Stimulated activated CD4-positive, alpha-beta T cell treated with anti-CD3 and anti-CD28 coated beads, Interleukin-15, amount 100 ng/mL, for 48 hours (primary cell): Measurements from ENCODE around the gene ZNRF3.
"Not testable (repeated sequence)": the region's sequence is repeated elsewhere in the genome, so short reads cannot be mapped to it uniquely, and the experiment has no call there.

Source experiments
- DNase-seq, 2 donors: peaks; one replicate each; pipeline ENCODE4 v3.0.0-alpha.2; 2020; ENCODE audit warnings: low read depth in 2 of 2

ZNRF3 gene

DNA sequence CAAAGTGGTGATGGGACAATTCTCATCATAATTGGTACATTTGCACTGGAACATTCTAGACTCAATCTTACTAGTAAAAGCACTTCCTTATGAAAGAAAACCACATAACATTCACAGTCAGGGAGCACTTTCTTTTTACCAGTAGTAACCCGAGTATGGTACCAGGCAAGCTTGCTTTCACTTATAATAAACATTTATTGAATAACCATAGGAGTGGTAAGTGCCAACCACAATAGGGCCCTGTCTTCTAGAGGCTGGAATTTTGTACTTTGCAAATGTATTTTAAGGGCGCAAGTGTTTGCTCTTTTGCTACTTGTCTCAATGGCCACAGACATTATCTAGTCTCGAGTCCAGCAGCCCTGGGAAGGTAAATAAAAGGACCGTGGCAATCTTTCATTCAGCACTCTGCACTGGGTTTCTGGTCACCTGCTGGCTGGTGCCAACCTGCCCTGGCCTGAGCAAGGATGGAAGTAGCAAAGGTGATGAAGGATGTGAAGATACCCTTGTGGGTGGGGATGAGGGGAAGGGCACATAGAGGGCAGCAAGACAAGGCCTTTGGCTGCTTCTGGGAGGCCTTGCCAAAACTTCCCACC lies 154.1 kb downstream of the ZNRF3 start:
- DNase-seq, result no peak

DNA sequence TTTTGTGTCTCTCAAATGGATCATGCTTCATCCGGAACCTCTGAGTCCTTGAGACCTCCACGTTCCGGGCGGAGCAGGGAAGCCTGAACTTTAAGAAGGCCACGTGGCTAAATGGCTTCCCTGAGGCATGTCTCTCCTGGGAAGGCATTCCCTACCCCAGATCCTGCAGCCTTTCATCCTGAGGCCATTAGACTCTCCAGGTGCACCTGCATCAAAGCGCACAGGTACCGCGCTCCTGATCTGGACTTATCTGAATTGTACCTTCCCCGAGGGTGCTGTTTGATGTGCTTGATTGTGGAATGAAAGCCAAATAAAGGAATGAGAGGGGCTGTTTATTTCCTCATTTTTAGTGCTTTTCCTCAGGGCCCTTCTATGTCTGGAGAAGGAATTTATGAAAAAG lies 155.8 kb downstream of the ZNRF3 start:
- DNase-seq, result no peak

DNA sequence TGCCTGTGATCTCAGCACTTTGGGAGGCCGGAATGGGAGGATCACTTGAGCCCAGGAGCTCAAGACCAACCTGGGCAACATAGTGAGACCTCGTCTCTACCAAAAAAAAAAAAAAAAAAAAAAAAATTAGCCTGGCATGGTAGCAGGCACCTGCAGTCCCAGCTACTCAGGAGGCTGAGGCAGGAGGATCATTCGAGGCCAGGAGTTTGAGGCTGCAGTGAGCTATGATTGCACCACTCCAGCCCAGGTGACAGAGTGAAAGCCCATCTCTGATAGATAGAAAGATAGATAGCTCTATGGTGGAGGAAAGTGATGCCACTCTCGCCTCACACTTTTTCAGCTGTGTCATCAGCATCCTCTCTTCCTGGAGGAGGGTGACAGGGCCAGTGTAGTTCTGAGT lies 156.3 kb downstream of the ZNRF3 start:
- not testable (repeated sequence) for DNase-seq

DNA sequence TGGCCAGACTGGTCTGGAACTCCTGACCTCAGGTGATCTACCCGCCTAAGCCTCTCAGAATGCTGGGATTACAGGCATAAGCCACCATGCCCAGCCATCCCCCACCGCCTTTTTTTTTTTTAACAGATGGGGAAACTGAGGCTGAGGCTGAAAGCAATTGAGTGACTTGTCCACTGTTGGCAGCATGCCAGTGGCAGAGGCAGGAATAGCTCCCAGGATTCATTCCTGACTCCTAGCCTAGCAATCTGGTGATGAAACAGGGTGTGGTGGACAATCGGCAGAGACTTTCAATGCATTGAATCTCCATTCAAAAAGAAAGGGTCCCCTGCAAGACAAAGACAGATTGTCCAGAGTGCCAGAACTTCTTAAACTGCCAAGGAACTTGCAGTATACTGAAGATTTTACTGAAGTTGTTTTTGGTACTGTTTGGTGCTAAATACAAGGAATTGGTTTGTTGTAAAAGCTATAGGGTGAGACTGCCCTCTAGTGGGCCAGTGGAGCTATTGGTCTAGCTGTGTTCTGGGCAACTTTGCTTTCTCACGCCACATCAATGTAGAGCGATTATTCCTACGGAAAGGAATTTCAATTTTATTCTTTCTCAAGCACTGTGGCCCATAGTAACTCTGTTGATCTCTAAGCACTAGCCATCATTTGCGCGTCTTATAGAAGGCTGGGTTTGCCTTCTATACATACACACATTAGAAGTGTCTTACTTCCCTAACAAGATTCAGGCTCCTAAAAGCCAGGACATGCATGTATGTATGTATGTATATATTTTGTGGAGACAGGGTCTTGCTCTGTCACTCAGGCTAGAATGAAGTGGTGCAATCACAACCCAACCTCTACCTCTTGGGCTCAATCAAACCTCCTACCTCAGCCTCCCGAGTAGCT lies 157.3 kb downstream of the ZNRF3 start:
- peak; percentile 22 to 48 for DNase-seq

DNA sequence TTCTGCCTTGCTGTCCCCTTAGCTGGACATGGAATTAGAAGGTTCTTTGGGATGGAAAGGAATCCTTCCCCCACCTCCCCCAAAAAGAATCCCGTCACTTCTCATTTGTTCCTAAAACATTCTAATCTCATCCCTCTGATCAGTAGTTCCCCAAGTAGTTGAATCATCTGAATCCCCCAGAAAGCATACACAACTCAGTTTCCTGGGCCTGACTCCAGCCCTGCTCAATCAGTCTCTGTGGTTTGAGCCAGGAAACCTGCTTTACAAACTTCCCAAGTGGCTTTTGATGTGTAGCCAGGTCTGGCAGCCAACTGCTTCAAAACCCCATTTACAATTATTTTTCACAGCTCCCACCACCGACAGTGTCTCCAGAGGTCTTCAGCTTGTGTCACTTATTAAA lies 158.0 kb downstream of the ZNRF3 start:
- no peak for DNase-seq

DNA sequence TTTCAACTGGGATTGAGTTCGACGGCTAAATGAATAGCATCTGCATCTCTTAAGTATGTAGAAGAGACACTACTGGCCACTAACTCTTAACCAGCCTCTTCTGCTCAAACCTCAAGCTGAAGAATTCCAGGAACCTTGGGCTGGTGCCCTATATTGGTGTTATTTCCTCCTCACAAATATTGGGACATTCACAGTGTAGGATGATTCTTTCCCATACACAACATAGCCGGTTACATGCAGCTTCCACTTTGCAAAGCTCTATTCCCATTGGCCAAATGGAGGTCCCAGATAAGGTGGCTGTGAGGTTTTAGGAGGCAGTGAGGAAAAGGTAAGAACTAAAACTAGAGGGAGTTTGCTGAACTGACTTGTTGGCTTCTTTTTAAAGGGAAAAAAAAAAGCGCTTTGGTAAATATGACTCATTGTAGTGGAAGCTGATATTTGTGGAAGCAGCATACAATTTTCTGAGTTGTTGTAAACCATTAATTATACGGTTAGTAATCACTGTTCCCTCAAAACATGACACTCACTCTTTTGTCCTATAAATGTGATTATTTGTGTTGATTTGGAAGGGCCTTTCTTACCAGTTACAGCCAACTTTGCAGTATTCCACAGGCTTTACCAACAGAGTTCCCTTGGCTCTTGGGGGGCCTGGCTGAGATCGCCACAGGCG lies 160.7 kb downstream of the ZNRF3 start:
- no peak for DNase-seq

DNA sequence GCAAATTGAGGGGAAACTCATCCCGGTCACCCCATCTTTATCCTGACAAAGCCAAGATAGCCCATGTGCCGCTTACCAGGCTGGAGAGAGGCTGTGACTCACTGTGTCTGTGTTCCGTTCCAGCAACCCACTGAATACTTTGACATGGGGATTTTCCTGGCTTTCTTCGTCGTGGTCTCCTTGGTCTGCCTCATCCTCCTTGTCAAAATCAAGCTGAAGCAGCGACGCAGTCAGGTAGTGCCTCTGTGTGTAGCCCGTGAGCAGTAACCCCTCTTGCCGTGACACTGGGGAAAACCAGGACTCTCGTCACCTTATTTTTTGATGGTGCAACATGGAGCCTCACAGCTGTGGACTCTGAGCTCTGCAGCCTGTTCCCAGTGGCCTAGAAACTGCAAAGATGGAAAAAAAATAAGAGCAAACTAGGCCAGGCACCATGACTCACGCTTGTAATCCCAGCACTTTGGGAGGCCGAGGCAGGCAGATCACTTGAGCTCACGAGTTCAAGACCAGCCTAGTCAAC lies 161.3 kb downstream of the ZNRF3 start:
- DNase-seq, result no peak

DNA sequence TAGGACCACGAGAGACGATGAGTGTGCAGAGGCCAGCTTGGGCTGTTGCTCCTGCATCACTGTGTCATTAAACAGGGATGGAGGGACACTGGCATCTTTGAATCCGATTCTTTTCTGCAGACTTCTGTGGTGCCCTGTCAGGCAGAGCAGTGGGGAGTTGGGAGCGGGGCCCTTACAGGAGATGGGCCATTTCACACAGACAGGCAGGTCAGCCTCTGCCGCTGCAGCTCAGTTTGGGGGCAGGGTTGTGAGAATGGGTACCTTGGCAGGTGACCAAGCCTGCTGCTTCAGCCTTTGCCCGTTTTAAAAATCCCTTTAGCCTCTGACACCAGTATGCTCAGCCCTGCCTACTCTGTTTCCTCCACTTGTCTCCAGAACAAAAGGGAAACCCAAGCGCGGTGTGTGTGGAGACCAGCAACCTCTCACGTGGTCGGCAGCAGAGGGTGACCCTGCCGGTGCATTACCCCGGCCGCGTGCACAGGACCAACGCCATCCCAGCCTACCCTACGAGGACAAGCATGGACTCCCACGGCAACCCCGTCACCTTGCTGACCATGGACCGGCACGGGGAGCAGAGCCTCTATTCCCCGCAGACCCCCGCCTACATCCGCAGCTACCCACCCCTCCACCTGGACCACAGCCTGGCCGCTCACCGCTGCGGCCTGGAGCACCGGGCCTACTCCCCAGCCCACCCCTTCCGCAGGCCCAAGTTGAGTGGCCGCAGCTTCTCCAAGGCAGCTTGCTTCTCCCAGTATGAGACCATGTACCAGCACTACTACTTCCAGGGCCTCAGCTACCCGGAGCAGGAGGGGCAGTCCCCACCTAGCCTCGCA lies 165.7 kb downstream of the ZNRF3 start:
- no peak for DNase-seq

DNA sequence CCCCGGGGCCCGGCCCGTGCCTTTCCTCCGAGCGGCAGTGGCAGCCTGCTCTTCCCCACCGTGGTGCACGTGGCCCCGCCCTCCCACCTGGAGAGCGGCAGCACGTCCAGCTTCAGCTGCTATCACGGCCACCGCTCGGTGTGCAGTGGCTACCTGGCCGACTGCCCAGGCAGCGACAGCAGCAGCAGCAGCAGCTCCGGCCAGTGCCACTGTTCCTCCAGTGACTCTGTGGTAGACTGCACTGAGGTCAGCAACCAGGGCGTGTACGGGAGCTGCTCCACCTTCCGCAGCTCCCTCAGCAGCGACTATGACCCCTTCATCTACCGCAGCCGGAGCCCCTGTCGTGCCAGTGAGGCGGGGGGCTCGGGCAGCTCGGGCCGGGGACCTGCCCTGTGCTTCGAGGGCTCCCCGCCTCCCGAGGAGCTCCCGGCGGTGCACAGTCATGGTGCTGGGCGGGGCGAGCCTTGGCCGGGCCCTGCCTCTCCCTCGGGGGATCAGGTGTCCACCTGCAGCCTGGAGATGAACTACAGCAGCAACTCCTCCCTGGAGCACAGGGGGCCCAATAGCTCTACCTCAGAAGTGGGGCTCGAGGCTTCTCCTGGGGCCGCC lies 166.4 kb downstream of the ZNRF3 start:
- no peak for DNase-seq

DNA sequence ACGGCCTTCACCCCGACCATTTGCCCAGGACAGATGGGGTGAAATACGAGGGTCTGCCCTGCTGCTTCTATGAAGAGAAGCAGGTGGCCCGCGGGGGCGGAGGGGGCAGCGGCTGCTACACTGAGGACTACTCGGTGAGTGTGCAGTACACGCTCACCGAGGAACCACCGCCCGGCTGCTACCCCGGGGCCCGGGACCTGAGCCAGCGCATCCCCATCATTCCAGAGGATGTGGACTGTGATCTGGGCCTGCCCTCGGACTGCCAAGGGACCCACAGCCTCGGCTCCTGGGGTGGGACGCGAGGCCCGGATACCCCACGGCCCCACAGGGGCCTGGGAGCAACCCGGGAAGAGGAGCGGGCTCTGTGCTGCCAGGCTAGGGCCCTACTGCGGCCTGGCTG lies 167.1 kb downstream of the ZNRF3 start:
- no peak for DNase-seq

DNA sequence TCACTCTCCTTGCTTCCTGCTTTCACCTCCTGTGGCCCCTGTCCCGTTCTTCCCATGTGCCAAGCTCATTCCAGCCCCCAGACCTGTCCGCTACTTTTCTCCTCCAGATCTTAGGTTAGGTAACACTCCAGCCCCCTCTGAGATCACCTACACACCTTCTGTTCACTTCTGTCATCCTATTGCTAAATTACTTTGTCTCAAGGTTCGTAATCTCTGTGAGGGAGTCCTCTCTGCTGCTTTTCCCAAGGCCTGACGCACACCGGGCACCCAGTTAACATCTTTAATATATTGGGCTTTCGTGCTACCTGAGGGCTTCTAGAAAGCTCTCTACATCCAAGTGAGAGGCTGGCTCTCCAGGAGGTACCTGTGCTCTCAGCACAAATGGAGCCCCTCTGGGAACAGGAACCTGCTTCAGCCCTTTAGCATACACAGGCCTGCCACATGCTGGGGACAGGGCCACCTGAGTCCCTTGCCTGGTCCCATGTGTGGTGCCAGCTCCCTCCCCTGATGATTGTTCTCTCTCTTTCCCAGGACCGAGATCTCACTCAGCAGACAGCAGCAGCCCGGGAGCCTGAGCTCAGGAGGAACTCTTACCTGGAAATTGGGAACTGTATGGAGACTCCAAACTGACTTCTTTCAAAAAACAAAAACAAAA lies 169.8 kb downstream of the ZNRF3 start:
- DNase-seq, result no peak

DNA sequence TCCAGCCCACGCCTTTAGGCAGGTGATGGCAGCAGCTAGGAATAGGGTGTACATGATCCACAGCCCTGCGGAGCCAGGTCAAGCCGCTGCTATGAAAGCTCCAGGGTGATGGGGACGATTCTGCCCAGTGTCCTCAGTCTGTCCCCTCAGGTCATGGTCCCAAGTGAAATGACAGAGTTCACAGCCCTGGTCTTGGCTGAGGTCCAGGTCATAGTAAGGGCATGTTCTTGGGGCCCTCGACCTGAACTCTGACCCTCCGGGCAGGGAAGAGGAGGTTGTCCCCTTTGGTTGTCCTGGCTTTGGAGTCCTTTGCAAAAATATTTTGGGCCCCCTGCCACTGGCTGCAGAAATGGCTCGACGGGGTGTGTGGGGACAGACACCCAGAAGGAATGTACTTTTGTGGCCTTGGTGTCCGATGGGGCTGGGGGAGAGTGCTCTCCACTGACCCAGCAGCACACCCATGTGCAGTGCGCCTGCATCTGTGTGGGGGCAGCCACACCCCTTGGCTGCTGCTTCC lies 170.9 kb downstream of the ZNRF3 start:
- DNase-seq, result no peak

DNA sequence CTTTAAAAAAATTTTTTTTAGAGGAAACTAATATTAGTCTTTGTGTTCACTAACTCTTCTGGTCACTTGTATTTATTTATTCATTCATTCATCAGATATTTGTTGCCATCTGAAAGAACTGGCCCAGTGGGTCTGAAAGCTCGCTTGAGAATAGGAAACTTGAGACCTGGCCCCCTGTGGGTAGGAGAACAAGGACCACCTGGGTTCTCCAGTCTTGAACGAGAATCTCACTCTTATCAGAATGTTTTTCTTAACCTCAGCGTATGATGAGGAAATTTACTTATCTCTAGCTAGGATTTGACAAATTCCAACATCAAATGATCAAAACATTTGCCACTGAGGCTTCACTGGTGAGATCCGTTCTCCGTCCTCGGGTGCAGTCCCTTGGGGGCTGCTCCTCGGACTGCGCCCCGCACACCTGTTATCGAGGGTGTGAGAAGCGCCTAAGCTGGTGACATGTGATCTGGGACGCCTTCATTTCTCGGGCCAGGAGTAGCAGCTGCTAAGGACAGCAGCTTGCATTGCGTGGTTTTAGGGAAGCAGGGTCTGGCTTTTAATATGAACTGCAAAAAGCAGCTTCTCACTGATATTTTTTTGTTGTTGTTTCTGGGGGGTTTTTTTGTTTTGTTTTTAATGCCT lies 171.9 kb downstream of the ZNRF3 start:
- no peak for DNase-seq

DNA sequence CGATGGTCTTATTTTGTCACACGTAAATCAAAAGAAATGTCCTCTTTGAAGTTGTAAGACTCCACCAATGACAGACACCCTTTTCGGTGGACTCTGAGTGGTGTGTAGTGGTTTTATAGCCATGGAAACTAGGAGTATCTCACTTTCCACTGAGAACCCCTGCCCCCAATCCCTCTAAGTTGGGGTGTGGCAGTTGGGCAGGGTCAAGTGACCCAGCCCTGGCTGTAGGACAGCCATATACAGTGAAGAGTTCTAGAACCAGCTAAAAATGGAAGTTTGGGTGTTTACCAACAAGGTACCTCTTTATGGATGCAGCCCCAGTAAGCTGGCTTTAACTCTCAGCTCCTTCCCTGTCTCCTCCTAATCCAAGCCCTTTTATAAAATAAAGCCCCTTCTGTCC lies 173.1 kb downstream of the ZNRF3 start:
- no peak for DNase-seq

DNA sequence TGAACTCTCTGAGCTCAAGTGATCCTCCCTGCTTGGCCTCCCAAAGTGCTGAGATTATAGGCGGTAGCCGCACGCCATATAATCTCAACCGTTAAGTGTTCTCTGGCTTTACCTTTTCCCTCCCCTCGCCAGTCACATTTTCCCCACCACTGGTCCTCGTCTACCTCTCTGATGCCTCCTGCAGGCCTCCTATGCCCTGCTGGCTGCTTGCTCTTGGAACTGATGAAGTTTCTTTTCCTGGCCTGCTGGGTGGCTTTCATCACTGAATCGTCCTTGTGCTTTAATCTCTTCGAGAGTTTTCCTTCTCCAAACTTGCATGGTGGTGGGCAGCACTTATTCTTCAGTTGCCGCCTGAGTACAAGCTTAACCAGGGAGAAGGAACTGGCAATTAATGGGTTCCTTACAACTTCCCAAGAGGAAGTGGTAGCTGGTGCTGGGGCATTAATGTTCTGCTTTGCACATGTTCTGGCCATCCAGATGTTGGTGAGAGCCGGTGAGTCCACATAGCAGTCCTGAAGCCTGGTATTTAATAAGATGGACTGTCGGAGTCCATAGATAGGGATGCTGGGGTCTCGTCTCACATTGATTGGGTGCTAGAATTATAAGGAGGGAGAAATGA lies 177.0 kb downstream of the ZNRF3 start:
- no peak for DNase-seq

DNA sequence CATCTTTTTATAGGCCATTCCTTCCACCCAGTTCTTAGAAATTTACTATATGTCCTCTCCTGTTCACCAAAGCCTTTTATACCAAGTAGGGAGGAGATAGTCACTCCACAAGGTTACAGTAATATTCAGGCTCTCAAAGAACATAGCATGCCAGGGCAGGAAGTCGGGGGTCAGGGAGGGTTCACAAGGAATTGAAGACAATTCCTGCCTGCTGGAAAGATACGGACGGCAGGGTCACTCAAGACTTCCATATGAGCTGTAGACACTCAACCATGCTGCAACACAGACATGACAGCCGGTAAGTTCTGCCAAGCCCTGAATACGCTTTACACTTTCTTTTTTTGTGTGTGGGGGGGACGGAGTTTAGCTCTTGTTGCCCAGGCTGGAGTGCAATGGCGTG lies 177.6 kb downstream of the ZNRF3 start:
- DNase-seq, result no peak

DNA sequence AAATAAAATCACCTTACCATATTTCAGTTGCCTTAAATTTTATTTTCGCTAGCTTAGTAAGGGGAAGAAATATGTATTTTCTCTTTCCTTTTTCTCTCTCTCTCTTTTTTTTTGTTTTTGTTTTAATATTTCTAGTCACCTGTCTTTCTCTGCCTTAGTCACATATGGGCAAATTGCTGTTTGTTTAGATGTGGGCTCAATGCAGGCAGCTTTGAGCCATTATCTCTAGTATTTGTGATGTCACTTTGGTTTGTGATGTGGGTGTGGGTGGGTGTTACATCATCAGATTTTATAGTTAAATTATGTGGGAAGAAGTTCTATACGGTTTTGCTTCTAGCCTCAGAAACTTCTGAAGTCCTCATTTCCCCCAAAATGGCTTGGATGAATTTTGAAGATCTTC lies 178.4 kb downstream of the ZNRF3 start, which contains the start of gene C22orf31:
Gene C22orf31 (minus strand): TSS at position 59 of the 400 bp plus-strand sequence. CDS start 39 bp downstream, at position 20.
- no peak for DNase-seq

DNA sequence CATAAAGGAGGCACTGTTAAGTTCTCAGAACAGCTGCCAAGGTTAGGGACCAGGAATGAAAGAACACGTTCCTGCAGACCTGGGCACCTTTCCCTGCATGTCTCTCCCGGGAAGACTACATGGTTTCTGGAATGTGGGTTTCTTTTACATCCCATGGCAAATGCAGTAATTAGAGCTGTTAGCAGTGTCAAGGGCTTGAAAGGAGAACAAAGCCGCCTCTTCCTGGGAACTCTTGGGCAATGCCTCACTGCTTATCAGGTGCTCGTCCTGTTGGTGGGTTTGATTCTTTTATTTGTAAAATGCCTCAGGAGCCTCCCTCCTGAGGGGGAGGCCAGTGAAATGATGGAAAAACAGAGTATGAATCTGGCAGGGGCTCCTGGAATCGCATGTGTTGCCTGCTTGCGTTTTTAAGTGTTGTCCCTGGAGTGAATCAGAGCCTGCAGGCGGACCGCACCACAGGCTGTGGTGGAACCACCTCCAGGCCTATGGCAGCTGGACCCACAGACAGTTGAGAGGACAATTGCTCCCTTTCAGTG lies 179.0 kb downstream of the ZNRF3 start:
- no peak for DNase-seq
